Cardiac fibroblast (primary cell): ENCODE results near the gene RSAD1.

Experiments
- DNase-seq, 2 donors: peaks; one replicate each; pipeline versions ENCODE4 v3.0.0 to v3.0.0-alpha.2; 2010; ENCODE audit warnings: low read depth in 2 of 2
- H3K4me3 ChIP-seq, 2 donors: replicated peaks in 1 of 2; 1 replicate in 1 of 2; 2 replicates in 1 of 2; pipeline ENCODE4 v1.5.1; 2011; ENCODE audit warnings: low read depth in 2 of 2, low read length in 2 of 2, mild to moderate bottlenecking in 2 of 2, moderate library complexity in 1 of 2
- CTCF ChIP-seq: IDR thresholded peaks from one replicate; pipeline ENCODE4 v1.5.1; 2011; ENCODE audit warnings: low read depth, mild to moderate bottlenecking, low read length, inconsistent platforms

Gene RSAD1

DNA sequence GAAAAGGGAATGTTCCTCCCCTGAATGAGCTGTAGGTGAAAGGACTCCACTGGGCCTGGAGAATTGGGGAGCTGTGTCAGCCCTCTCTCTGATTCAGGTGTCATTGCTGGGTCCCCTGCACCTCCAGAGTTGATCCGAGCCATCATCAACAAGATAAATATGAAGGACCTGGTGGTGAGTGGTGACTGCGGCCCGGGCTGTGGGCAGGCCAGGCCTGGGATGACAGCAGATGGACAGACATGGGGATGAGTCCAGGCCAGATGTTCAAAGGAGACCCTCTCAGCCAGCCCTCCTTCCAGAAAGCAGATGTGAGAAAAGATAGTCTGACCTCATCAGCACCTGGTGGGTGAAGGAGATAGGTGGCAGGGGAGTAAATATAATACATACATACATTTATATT, 14.5 kb upstream of the RSAD1 start:
- H3K4me3 ChIP-seq = no peak overlapping the region
- no peak for TF ChIP-seq CTCF
- no peak for DNase-seq

GRCh38 chr17:50464736-50465135, 13.9 kb upstream of the RSAD1 start:
- no peak for DNase-seq
- no peak for TF ChIP-seq CTCF
- no peak overlapping the region for H3K4me3 ChIP-seq

DNA sequence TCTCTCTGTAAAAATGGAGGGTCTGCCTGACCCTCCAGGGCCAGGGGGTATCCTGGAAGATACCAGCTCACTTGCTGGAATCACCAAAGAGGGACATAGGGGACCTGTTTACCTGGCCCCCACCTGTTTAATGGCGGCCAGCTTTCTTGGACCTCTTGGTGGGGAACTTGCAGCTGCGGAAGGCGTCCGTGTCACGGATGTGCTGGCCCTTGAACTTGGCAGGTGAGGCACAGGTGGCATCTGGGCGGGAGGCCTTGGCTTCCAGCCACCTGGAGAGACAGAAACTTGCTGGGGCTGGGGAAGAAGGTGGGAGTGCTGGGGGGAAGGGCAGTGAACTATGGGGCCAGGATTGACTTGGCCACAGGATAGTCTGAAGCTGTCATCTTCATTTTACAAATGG, 13.5 kb upstream of the RSAD1 start:
- H3K4me3 ChIP-seq = no peak overlapping the region
- TF ChIP-seq CTCF = no peak
- DNase-seq = no peak

- DNase-seq = no peak
- no peak for TF ChIP-seq CTCF
- H3K4me3 ChIP-seq = no peak overlapping the region
These were observed 13.0 kb upstream of the RSAD1 start for GRCh38 chr17:50465635-50466034.

DNA sequence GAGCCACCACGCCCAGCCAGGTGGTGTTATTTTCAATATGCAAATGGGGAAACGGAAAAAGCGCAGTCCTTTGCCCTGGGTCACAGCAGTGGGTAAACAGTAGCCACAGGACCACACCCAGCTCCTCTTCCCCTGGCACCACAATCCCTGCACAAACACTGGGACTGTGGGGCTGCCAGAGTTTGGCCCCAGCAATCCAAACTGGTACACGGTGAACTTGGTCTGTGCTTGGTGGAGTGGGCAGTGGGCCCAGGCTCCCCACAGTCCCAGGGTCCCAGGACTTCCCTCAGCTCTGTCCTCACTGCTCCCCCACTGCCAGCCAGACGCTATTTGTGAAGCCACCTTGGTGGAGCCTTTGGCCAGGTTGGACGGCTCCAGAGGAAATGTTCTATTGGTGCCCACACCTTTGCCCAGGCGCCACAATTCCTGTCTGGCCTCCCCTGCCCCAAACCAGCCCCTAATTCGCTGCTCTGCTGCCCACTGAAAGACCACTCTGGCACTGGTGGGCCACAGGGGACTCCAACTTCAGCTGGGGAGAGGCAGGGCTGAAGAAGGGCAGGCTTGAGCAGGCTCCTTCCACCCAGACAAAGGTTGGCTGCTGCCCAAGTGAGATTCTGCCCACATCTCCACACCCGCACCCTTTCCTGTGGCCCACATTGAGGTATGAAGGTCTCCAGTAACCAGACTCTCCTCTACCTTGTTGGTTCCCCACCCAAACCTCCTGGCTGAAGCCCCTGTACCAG, 12.1 kb upstream of the RSAD1 start:
- no peak for TF ChIP-seq CTCF
- H3K4me3 ChIP-seq = no peak overlapping the region
- DNase-seq = no peak

GRCh38 chr17:50467114-50467854, 11.4 kb upstream of the RSAD1 start:
- no peak overlapping the region for H3K4me3 ChIP-seq
- no peak for TF ChIP-seq CTCF
- no peak for DNase-seq
